Neural progenitor cell (in vitro differentiated cells): ENCODE measurements around the gene ABCA1. TPM values are rescaled to one million over a fixed set of nuclear protein-coding genes. Genes with fewer than 3 reads are reported as not detected.
"Not testable (repeated sequence)": the region's sequence is repeated elsewhere in the genome, so short reads cannot be mapped to it uniquely, and the experiment has no call there.

Experiments
- DNase-seq: peaks from one replicate; pipeline ENCODE4 v3.0.0-alpha.2; 2016; ENCODE audit warnings: low spot score
- H2AFZ ChIP-seq: fragments of 200-600 bp; sonication (generic); replicated peaks from 2 replicates; pipeline ENCODE4 v1.6.1; 2016; ENCODE audit warnings: antibody characterized with exemption
- H3F3A ChIP-seq: fragments of 200-600 bp; sonication (generic); 2 replicates; pipeline ENCODE4 v1.6.1; 2016; ENCODE audit warnings: antibody characterized with exemption, low read depth
- H3K27ac ChIP-seq: fragments of 200-600 bp; sonication (generic); 2 replicates; pipeline ENCODE4 v1.5.1; 2016; ENCODE audit warnings: mild to moderate bottlenecking
- H3K27me3 ChIP-seq: fragments of 200-600 bp; sonication (generic); 2 replicates; pipeline ENCODE4 v1.6.1; 2016; ENCODE audit warnings: mild to moderate bottlenecking, moderate library complexity
- H3K36me3 ChIP-seq: fragments of 200-600 bp; sonication (generic); 2 replicates; pipeline ENCODE4 v1.5.1; 2016
- H3K4me1 ChIP-seq: fragments of 200-600 bp; sonication (generic); 2 replicates; pipeline ENCODE4 v1.6.1; 2016; ENCODE audit warnings: mixed run types
- H3K4me2 ChIP-seq: fragments of 200-600 bp; sonication (generic); 2 replicates; pipeline ENCODE4 v1.6.1; 2016
- H3K4me3 ChIP-seq: fragments of 200-600 bp; sonication (generic); 2 replicates; pipeline ENCODE4 v1.5.1; 2016
- H3K79me2 ChIP-seq: fragments of 200-600 bp; sonication (generic); 2 replicates; pipeline ENCODE4 v1.6.1; 2016; ENCODE audit warnings: low read depth
- H3K9ac ChIP-seq: fragments of 200-600 bp; sonication (generic); 2 replicates; pipeline ENCODE4 v1.6.1; 2016
- H3K9me3 ChIP-seq: fragments of 200-600 bp; sonication (generic); 2 replicates; pipeline ENCODE4 v1.5.1; 2016; ENCODE audit warnings: low read depth
- H4K20me1 ChIP-seq: fragments of 200-600 bp; sonication (generic); 2 replicates; pipeline ENCODE4 v1.6.1; 2016; ENCODE audit warnings: low read depth
- H3K27ac Mint-ChIP-seq: 3 replicates; pipeline ENCODE4 v1.8.0; 2021; ENCODE audit warnings: mixed read lengths
- H3K27me3 Mint-ChIP-seq: 2 replicates; pipeline ENCODE4 v1.8.0; 2022; ENCODE audit warnings: low read depth, mild to moderate bottlenecking, inconsistent platforms, moderate library complexity, mixed read lengths; ENCODE audit not compliant: insufficient read depth
- H3K36me3 Mint-ChIP-seq: 3 replicates; pipeline ENCODE4 v1.8.0; 2021; ENCODE audit warnings: mixed read lengths
- H3K4me1 Mint-ChIP-seq: 3 replicates; pipeline ENCODE4 v1.8.0; 2021; ENCODE audit warnings: mixed read lengths
- H3K4me3 Mint-ChIP-seq: 3 replicates; pipeline ENCODE4 v1.8.0; 2021; ENCODE audit warnings: mild to moderate bottlenecking, moderate library complexity, mixed read lengths
- H3K9me3 Mint-ChIP-seq: 3 replicates; pipeline ENCODE4 v1.8.0; 2020; ENCODE audit warnings: mixed read lengths
- EZH2 ChIP-seq: fragments of 200-600 bp; sonication (generic); IDR thresholded peaks from 2 replicates; pipeline ENCODE4 v1.6.1; 2017; ENCODE audit warnings: antibody characterized with exemption, mild to moderate bottlenecking, moderate library complexity
- EZH2phosphoT487 ChIP-seq: fragments of 200-600 bp; sonication (generic); IDR thresholded peaks from 2 replicates; pipeline ENCODE4 v1.6.1; 2017; ENCODE audit warnings: antibody characterized with exemption
- total RNA-seq: library from RNA; depleted of rRNA; stranded (reverse); fragments of >200 nt; gene quantifications from 2 replicates; pipeline ENCODE4 v1.2.3, GENCODE V29; 2015; ENCODE audit warnings: low replicate concordance
- TF ChIP-seq, protein P1 (sequence below): fragments of 200-600 bp; sonication (generic); IDR thresholded peaks from 2 replicates; pipeline ENCODE4 v1.5.1; 2017; ENCODE audit warnings: antibody characterized with exemption, mild to moderate bottlenecking

ABCA1 gene
- total RNA-seq, 1 donor from 2014 or later, result 32.4 TPM

DNA sequence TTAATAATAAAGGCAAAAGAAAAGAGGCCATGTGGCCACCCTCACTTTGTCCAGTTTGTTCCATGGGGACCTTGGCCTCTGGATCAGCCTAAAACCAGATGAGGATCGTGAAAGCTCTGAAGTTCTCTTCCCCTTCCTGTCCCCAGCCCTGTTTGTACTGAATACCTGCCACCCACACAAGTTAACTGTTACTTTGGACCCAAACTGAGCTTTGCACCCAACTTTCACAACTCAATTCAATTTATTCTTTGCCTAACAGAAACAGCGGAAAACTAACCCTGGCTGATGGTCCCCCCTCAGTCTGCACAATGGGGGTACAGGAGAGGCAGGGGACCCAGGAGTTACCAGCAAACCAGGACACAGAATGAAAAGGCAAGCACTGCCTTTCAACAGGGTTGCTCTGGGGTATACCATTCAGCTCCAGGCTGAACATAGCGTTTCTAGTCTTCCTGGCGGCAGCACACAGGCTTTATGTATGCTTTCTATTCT is 28.2 kb downstream of the ABCA1 start:
- Mint-ChIP-seq H3K4me3 (no peak overlapping the region), H3K36me3 (peaks cover 2% of the 10 kb centered on the region), H3K27ac (no peak overlapping the region), H3K4me1 (peaks cover 5% of the 10 kb centered on the region), H3K27me3 (peaks cover 2% of the 10 kb centered on the region), H3K9me3 (no peaks in the 10 kb centered on the region)
- H3F3A ChIP-seq, result no peaks in the 10 kb centered on the region
- no peak overlapping the region for H3K4me2 ChIP-seq
- no peak overlapping the region for H3K9ac ChIP-seq
- H3K79me2 ChIP-seq, result peaks cover 13% of the 10 kb centered on the region
- H4K20me1 ChIP-seq, result peaks cover 21% of the 10 kb centered on the region
- TF ChIP-seq EZH2phosphoT487, result no peak
- TF ChIP-seq, protein P1, sequence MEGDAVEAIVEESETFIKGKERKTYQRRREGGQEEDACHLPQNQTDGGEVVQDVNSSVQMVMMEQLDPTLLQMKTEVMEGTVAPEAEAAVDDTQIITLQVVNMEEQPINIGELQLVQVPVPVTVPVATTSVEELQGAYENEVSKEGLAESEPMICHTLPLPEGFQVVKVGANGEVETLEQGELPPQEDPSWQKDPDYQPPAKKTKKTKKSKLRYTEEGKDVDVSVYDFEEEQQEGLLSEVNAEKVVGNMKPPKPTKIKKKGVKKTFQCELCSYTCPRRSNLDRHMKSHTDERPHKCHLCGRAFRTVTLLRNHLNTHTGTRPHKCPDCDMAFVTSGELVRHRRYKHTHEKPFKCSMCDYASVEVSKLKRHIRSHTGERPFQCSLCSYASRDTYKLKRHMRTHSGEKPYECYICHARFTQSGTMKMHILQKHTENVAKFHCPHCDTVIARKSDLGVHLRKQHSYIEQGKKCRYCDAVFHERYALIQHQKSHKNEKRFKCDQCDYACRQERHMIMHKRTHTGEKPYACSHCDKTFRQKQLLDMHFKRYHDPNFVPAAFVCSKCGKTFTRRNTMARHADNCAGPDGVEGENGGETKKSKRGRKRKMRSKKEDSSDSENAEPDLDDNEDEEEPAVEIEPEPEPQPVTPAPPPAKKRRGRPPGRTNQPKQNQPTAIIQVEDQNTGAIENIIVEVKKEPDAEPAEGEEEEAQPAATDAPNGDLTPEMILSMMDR, result no peak
- TF ChIP-seq EZH2, result no peak
- H3K4me3 ChIP-seq, result no peak overlapping the region
- DNase-seq, result no peak
- H3K27ac ChIP-seq, result no peak overlapping the region
- no peaks in the 10 kb centered on the region for H3K36me3 ChIP-seq
- no peaks in the 10 kb centered on the region for H3K9me3 ChIP-seq
- no peaks in the 10 kb centered on the region for H3K27me3 ChIP-seq
- peaks cover 29% of the 10 kb centered on the region for H3K4me1 ChIP-seq
- no peak overlapping the region for H2AFZ ChIP-seq

DNA sequence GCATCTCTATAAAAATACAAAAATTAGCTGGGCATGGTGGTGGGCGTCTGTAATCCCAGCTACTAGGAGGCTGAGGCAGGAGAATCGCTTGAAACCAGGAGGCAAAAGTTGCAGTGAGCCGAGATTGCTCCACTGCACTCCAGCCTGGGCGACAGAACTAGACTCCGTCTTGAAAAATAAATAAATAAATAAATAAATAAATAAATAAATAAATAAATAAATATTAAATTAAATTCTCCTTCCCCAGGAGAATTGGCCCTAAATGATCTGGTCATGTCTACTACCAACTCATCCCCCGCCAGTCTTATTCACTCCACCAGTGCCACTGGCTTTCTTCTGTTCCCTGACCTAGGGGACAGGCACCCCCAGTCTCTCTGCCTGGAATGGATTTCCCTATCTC is 29.6 kb downstream of the ABCA1 start:
- DNase-seq, H3K27me3 ChIP-seq, H3K27ac ChIP-seq, H3K4me2 ChIP-seq, H3K27ac Mint-ChIP-seq, H3K9ac ChIP-seq, H3K4me3 Mint-ChIP-seq, H2AFZ ChIP-seq, H3K9me3 Mint-ChIP-seq, H3K4me1 Mint-ChIP-seq, H3K36me3 ChIP-seq, H3K36me3 Mint-ChIP-seq, H3K27me3 Mint-ChIP-seq, H3K4me3 ChIP-seq, H3K9me3 ChIP-seq, H3F3A ChIP-seq: not testable (repeated sequence)
- Histone ChIP-seq H3K79me2 (peaks cover 12% of the 10 kb centered on the region), H3K4me1 (peaks cover 24% of the 10 kb centered on the region), H4K20me1 (peaks cover 21% of the 10 kb centered on the region)

DNA sequence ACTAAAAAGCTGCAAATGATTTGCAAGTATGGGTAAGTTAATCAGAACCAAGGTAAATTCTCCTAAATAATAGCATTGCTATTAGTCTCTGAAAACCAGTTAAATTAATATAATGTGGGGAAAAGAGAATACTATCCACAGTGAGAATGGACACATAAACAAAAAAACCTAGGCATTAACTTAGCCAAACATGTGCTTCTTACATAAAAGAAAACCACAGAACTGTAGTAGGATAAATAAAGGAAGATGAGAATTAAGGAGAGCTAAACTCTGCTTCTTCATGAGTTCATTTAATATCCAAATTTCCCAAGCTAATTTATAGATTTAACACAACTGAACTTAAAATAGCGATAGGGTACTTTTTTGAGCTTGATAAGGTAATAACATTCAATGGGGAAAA is 31.8 kb downstream of the ABCA1 start:
- TF ChIP-seq, protein P1, result no peak
- TF ChIP-seq EZH2 (no peak), EZH2phosphoT487 (no peak)
- no peak overlapping the region for H3K4me3 Mint-ChIP-seq

DNA sequence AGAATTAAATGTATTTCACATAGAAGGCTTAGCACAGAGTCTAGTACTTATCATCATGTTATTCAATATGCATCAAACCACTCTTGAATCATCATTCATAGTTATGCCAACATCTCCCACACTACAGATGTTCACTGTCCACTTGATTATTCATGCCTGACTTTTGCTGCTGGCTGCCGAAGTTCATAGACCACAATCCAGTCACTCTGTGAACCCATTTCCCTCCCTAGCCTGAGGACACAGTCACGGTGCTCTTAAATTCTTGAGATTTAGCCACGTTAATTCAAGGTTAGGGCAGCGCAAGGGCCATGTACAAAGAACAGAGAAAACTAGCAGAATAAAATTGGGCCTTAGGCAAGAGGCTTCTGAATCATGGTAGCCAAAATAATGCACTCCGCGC is 32.4 kb downstream of the ABCA1 start:
- Mint-ChIP-seq H3K4me1 (peaks cover 3% of the 10 kb centered on the region), H3K4me3 (no peak overlapping the region), H3K36me3 (peaks cover 3% of the 10 kb centered on the region), H3K9me3 (no peaks in the 10 kb centered on the region), H3K27me3 (peaks cover 2% of the 10 kb centered on the region), H3K27ac (no peak overlapping the region)
- DNase-seq, result no peak
- H3K27ac ChIP-seq, result no peak overlapping the region
- no peaks in the 10 kb centered on the region for H3K9me3 ChIP-seq
- no peak overlapping the region for H3K4me3 ChIP-seq
- H3K27me3 ChIP-seq, result no peaks in the 10 kb centered on the region
- no peaks in the 10 kb centered on the region for H3F3A ChIP-seq
- TF ChIP-seq, protein P1, result no peak
- TF ChIP-seq EZH2 (no peak), EZH2phosphoT487 (no peak)
- peaks cover 5% of the 10 kb centered on the region for H3K4me1 ChIP-seq
- H3K4me2 ChIP-seq, result no peak overlapping the region
- no peaks in the 10 kb centered on the region for H3K36me3 ChIP-seq
- H4K20me1 ChIP-seq, result peaks cover 12% of the 10 kb centered on the region
- peaks cover 8% of the 10 kb centered on the region for H3K79me2 ChIP-seq
- H3K9ac ChIP-seq, result no peak overlapping the region
- H2AFZ ChIP-seq, result no peak overlapping the region

More for the DNA sequence above, 31.8 kb downstream of the ABCA1 start:
- no peaks in the 10 kb centered on the region for H3K9me3 Mint-ChIP-seq
- H3K27ac ChIP-seq, result no peak overlapping the region
- H3K9me3 ChIP-seq, result no peaks in the 10 kb centered on the region
- no peaks in the 10 kb centered on the region for H3F3A ChIP-seq
- H3K27me3 Mint-ChIP-seq, result peaks cover 2% of the 10 kb centered on the region
- no peak overlapping the region for H2AFZ ChIP-seq
- H3K27ac Mint-ChIP-seq, result no peak overlapping the region
- peaks cover 3% of the 10 kb centered on the region for H3K36me3 Mint-ChIP-seq
- no peak overlapping the region for H3K4me3 ChIP-seq
- peaks cover 11% of the 10 kb centered on the region for H3K4me1 ChIP-seq
- H3K36me3 ChIP-seq, result no peaks in the 10 kb centered on the region
- no peaks in the 10 kb centered on the region for H3K27me3 ChIP-seq
- H3K9ac ChIP-seq, result no peak overlapping the region
- H3K4me1 Mint-ChIP-seq, result peaks cover 3% of the 10 kb centered on the region
- no peak for DNase-seq
- peaks cover 12% of the 10 kb centered on the region for H4K20me1 ChIP-seq
- peaks cover 8% of the 10 kb centered on the region for H3K79me2 ChIP-seq
- H3K4me2 ChIP-seq, result no peak overlapping the region
